ENCODE data around the gene WNT9A.
"Not testable (repeated sequence)": the region's sequence is repeated elsewhere in the genome, so short reads cannot be mapped to it uniquely, and the experiment has no call there.

GRCh38 chr1:227973724-227974288 is 26.1 kb upstream of the WNT9A start:
- TF ChIP-seq POLR2A, CTCF (IDR thresholded peaks at IDR 0.05): not testable (repeated sequence)
